Measurements from ENCODE around the gene NSFL1C.
"Not testable (repeated sequence)": the region's sequence is repeated elsewhere in the genome, so short reads cannot be mapped to it uniquely, and the experiment has no call there.

The NSFL1C gene

DNA sequence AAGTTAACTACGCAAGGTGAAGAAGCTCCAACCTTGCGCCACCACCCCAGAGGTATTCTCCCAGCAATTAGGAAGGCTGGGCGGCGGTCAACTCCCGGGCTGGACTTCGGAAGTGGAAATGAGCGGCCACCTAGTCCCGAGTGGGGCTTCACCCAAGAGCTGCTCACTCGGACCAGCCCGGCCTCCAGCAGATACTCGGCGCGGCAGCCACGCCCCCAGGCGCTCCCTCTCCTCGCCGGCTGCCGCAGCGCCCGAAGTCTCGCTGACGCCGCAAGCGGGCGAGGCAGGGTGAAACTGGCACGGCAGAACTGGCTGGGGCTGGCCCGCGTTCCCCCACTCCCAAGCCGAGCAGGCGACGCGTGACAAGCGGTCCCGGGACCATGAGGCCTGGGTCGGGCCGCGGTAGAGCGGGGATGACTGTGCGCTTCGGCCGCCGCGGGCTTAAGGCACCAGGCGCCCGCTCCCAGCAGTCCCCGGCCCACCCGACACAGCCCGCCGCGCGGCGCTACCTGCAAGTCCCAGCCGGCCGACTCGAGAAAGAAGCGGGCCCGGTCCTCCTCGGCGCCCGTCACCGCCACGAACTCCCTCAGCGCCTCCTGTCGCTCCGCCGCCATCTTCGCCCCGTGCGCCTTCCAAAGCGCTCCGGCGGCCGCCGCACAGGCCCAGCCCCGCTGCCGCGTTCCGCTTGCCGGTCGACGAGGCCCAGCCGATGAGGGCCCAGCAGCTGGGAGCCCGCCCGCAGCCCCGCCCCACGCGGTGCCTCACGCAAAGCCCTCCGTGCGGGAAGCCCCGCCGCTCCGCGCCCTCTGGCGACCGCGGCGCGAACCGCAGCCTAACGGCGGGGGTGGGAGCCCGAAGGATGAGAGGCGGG is at the start of gene NSFL1C:
NSFL1C (minus strand) TSS at position 639 of the 871 bp plus-strand sequence; CDS start at position 614, 25 bp downstream.
- peak; percentile 96 for DNase-seq (ENCODE audit: low read depth)

DNA sequence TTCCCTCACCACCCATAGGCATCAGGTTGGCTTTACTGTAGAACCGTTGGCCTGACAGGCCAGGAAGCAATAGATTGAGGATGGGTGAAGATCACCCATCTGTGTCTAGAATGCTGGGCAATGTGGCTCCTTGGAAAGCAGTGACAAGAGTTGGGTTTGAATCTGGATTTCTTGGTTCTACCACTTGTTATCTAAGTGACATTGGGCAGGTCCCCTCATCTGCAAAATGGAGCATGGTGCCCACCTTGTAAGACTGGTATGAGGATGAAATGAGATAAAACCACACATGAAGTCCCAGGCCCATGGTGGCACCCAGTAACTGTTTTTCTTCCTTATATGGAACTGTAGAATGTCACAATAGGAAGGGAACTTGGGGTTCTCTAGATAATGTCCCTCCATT is 47.2 kb upstream of the NSFL1C start:
- DNase-seq (ENCODE audit: low read depth), result no peak

DNA sequence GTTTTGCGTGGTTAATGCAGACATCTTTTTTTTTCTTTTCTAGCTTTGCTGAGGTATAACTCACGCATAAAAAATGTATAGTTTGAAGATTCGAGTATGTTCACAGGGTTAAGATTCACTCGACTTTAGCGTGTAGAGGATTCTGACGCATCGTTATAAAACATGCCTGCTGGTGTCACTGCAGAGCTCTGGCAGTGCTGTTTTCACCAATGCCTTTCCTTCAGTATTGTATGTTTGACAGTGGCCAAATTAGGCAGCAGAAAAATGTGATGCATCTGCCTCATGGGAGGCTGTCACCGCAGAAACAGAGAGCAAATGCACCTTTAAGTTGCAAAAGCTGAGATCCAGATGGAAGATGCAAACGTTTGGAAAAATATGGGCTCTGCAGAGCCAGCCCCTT is 42.6 kb upstream of the NSFL1C start:
- DNase-seq (ENCODE audit: low read depth), result no peak

DNA sequence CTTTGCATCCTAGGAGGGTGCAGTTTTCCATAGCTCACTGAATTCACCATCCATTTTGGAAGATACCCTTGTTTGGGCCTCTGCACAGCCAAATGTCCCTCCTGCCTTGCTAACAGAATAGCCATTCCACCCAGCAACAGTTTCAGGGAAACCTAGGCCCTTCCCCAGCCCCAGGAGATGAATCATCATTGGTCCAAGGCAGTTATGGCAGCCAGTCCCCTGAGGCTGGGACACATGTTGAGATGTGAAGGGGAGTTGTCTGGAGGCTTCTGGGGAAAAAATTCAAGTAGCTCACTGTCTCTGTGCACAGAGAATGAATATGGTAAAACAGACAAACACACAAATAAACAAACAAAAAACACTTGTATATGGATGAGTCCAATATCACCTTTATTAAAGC is 41.9 kb upstream of the NSFL1C start:
- no peak for DNase-seq (ENCODE audit: low read depth)

DNA sequence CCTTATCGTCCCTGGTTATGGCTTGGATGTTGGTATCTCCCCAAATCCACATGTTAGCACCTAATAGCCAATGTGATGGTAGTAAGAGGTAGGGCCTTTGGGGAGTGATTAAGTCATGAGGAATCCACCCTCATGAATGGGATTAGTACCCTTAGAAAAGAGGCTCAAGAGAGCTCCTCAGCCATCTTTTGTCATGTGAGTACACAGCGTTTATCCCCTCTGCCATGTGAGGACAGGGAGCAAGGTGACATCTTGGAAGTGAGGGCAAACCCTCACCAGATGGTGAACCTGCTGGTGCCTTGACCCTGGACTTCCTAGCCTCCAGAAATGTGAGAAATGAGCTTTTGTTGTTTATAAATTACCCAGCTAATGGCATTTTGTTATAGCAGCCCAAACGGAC is 40.6 kb upstream of the NSFL1C start:
- no peak for DNase-seq (ENCODE audit: low read depth)

DNA sequence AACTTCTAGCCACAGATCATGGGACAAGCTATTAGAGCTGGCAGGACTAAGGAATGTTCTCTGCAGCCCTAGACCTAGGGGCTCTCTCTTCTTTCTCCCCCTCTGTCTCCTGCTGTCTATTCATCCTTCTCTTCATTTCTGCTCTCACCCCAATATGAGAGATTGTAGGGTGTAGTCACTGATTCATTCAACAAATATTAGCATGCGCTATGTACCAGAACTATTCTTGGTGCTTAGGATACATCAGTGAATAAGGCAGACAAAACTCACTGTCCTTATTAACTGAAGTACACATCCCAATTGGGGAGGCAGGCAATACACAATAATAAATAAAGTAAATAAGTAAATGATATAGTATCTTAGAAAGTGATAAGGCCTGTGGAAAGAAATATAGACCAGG is 39.2 kb upstream of the NSFL1C start:
- DNase-seq (ENCODE audit: low read depth), result no peak

DNA sequence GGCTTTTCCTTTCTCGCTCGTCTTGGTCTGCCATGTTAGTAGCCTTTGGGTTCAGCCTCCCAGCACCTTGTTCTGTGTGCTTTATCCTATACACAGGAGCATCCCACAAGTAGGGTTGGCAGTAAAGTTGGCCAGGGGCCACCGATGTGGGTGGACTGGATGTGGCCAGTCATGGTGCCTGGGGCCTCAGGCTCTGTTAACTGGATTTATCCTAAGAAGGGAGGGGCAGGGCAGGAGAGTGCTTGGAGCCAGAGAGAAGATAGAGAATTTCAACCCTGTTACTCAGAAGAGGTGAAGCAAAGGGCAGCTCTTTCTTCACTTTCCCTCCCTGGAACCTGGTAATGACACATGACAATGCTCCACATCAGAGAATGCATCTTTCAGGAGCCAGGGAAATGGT is 38.7 kb upstream of the NSFL1C start:
- DNase-seq (ENCODE audit: low read depth), result no peak

DNA sequence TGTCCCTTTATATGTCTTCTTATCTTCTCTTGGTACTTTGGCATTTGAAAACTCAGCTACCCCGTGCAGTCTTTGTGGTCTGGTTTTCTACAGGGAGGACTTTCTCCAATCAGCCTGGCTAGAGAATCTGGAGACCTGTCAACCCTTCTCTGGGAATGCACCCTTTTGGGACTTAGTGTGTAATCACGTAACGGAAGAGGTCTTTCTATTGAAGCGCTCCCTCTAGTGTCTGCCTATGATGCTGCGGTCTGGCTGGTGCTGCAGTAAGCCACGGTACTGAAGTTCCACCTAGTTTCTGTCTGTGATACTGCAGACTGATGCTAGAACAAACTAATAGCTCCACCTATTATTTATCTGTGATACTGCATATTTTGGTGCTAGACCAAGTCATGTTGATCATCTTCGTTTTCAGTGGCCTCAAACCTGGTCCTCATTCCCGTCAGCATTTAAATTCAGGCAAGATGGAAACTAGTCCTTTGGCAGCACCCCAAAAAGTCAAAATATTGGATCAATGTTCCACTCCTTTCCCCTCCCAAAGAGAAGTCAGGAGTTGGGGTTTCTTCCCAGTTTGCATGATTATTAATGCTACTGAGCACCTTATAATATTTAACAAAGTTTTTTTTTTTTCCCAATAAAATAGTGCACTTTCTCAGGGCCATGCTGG is 37.0 kb upstream of the NSFL1C start:
- DNase-seq (ENCODE audit: low read depth), result peak; percentile 85

DNA sequence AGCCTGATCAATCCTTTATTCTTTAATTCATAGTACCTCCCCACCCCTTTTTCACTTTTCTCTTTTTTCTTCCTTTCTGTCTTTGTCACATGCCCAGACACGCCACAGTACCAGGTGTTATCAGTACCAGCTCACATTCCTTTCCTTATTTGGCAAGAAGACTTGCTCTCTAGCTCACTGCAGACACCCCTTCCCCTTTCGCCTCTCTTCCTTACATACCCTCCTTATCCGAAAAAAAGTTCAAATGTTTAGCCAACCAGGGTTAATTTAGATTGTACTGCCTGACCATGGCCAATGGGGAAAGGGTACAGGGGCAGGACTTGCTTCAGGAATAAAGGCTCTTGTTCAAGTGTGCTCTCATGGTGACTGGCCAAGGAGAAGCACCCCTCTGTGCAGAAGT is 33.8 kb upstream of the NSFL1C start:
- no peak for DNase-seq (ENCODE audit: low read depth)

DNA sequence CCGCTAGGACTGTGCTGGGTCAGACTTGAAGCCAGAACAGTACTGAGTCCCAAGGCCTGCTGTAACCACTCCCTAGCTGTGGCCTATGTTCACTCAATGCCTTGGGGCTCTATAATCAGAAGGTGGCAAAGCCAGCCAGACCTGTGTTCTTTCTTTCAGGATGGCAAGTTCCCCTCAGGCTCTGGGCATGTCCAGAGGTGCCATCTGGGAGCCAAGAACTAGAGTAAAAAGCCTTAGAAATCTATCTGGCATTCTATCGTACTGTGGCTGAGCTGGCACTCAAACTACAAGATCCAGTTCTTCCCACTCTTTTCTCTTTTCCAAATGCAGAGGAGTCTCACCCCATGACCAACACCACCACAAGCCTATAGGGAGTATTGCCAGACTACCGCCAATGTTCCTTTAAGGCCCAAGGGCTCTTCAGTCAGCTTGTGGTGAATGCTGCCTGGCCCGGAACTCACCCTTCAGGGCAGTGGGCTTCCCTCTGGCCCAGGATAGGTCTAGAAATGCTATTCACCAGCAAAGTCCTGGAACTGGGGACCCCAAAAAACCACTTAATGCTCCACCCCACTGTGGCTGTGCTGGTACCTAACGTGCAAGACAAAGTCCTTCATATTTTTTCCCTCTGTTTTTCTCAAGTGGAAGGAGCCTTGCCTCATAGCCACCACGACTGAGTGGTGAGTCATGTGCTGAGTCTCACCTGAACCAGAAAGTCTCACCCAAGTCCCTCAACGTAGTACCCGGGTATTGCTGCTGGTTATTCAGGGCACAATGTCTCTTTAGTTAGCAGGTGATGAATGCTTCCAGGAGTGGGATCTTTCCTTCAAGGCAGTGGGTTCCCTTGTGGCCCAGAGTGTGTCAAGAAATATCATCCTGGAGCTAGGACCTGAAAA is 33.1 kb upstream of the NSFL1C start:
- DNase-seq (ENCODE audit: low read depth), result no peak

DNA sequence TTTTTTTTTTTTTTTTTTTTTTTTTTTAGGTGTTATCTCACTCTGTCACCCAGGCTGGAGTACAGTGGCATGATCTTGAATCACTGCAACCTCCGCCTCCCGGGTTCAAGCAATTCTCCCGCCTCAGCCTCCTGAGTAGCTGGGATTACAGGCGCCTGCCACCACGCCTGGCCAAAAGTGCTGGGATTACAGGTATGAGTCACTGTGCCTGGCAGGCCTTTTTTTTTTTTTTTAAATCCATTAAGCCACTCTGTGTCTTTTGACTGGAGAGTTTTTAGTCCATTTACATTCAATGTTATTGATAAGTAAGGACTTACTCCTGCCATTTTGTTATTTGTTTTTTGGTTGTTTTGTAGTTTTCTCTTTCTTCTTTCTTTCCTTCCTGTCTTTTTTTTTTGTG is 30.7 kb upstream of the NSFL1C start:
- DNase-seq (ENCODE audit: low read depth), result not testable (repeated sequence)

DNA sequence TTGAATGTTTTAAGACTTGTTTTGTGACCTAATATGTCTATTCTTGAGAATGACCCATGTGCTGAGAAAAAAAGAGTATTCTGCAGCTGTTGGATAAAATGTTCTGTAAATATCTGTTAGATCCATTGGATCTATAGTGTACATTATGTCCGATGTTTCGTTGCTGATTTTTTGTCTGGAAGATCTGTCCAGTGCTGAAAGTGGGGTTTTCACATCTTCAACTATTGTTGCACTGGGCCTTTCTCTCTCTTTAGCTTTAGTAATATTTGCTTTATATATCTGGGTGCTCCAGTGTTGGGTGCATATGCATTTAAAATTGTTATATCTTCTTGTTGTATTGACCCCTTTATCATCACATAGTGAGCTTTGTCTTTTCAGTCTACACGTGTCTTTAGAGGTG is 30.3 kb upstream of the NSFL1C start:
- no peak for DNase-seq (ENCODE audit: low read depth)

DNA sequence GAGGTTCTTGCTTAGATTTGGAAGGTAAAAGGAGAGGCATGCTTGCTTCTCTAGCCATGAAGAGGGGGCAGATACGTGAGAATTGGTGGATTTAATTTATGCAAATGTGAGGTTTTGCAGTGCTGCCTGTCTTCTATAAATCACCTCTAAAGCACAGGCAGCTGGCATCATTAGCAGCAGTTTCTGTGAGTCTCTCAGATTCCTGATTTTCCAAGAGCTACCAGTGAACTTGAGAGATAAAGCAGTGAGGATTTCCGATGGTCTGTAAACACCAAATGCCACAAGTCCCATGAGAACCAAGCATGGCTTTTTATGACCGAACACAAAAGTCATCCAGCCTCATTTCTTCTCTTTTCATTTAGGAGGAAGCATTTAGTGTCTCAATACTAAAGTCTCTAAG is 27.8 kb upstream of the NSFL1C start:
- no peak for DNase-seq (ENCODE audit: low read depth)

DNA sequence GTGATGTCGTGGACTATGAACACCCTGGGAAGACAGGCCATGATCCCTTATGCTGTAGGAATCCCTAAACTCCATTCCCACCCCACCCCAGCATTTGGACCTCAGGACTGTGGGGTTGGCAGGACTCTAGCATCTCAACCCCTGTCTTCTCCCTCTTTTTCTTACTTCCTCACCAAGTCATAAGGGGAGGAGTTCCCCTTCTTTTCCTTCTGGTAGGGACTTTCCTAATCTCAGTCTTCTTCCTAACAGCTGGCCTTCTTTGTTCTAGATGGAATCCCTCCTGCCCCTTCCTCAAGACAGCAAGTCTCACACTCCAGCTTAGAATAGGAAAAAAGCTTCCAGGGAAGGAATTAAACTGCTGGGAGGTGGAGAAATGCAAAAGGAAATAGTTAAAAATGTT is 26.9 kb upstream of the NSFL1C start:
- DNase-seq (ENCODE audit: low read depth), result no peak

DNA sequence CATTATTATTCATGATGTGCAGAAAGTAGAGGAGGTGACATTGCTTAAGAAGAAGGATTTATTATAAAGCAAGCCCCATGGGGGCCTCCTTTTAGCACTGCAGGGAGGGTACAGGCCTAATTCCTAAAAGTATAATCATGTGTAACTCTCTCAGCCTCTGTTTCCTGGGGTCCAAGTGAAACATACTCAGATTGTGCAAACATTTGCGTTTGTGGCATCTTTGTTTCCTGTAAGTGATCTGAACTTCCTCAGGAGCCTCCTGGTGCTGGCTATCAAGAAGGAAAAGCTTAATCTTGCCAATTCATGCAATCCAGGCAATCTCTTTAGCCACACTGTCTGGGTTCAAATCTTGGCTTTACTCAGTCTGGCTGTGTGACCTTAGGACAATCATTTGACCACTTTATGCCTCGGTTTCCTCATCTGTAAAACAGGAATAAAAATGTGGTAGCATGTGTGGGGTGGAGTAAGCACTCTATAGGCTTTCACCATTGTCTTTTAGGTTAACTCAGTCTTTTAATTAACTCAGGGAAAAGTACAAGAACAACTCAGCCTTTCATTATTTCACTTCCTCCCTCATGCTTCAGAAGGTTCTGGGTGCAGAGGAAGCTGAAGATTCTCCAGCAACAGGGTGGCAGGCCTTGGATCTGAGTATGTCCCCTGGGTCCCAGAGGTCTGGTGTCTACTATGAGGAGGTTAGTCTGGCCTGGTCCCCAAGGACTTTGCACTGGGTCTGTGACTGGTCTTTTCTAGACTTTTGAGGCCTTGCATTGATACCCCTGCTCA is 25.4 kb upstream of the NSFL1C start:
- no peak for DNase-seq (ENCODE audit: low read depth)

DNA sequence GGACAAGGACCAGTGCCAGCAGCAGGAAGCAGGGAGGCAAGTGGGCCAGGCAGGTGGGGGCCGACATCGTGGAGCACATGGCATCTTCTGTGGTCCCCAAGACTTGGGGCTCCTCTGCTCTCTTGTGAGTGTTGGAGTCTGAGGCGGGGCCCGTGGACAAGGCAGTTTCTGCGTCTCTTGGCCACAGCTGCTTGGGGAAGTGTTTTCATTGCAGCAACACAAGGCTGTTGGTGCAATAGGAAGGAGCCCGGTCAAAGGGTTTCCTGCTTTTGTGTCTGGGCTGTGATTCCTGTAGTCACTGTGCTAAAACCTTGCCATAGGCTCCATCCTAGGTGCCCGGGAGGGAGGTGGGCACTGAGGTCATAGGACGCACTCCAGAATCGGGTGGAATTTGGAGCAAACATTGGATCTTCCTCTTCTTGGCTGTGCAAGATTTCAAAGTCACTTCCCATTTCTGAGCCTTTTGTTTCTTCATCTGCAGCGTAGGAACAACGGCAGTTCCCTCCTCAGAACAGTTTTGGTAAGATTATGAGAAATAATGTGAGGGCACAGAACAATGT is 24.7 kb upstream of the NSFL1C start, which contains the start of gene SIRPB2:
SIRPB2 (minus strand) TSS at position 140 of the 560 bp plus-strand sequence; CDS start at position 79, 61 bp downstream.
- no peak for DNase-seq (ENCODE audit: low read depth)

DNA sequence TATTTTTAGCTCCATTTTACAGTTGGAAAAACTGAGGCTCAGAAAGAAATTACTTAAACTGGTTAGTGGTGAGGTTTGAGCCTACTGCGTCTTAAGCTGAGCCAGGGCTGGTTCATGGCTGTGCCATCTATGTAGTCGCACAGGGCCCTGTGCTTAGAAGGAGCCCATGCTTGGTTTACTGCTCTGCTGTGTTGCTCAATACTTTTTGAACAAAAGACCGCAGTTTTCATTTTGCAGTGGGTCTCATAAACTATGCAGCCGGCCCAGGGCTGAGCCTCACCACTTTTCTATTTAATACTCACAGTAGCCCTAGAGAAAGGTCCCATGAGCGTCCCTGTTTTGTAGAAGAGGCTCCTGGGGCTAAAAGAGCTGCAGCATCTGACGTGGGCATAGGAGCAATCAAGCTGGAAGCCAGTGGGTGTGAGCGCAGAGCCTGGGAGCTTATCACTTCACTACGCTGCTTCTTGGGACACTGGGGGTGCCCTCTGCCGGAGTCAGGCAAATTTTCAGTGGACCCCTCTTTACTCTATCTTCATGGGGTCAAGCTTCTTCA is 24.1 kb upstream of the NSFL1C start:
- DNase-seq (ENCODE audit: low read depth), result no peak

DNA sequence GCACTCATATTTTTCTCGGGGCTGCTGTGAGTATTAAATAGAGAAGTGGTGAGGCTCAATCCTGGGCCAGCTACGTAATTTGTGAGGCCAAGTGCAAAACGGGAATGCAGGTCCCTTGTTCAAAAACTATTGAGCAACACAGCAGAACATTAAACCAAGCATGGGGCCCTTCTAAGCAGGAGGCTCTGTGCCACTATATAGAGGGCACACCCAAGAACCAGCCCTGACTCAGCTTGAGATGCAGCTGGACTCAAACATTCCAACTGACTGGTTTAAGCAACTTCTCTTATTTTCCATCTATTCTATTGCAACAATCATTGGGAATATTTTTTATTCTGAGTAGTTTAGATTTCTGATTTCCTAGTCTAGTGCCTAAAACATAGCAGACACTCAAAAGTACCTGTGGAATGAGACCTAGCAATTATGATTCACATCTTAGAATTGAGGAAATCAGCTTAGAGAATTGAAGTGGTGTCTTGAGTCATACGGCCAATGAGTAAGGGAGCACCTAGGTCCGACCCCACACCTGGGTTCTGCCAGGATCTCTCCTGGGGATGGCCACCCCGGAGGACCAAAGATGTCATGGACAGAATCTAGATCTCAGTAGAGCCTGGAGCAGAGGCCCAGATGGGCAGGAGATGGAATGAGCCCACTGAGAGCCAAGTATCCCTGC is 23.3 kb upstream of the NSFL1C start:
- no peak for DNase-seq (ENCODE audit: low read depth)

DNA sequence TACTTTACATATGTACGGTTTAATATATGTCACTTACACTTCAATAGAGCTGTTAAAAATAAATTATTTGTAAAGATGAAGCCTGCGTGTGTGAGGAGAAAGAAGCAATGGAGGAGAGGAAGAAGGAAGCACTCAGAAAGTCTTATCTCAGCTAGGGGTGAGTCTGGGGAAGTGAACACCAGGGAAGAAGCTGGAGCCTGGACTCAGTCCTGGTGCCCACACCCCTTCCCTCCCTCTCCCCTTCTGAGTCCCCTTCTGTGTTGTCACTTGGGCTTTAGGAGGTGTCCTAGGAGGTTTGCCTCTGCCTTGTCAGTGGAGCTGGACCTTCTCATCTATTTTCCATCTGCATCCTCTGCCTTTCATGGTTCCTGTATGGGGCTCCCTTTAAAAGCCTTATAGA is 22.7 kb upstream of the NSFL1C start:
- no peak for DNase-seq (ENCODE audit: low read depth)

DNA sequence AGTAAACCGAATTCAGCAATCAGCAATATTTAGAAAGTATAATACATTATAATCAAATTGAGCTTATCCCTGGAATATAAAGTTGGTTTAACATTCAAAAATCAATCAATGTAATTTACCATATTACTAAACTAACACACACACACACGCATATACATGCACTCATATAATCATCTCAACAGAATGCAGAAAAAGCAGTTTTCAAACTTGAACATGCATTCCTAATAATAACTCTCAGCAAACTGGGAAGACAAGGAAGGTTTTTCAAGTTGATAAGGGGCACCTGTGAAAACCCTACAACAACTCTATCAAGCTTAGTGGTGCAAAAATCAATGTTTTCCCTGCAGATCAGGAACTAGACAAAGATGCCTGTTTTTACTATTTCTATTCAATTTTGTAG is 19.9 kb upstream of the NSFL1C start:
- no peak for DNase-seq (ENCODE audit: low read depth)

Data from CMK (cell line).